IMR-90 (cell line): ENCODE measurements around the gene TCERG1L. TPM values are rescaled to one million over a fixed set of nuclear protein-coding genes. Genes with fewer than 3 reads are reported as not detected.

Source experiments
- ATAC-seq: fragments of 200-7000 bp; cut with Tn5 transposase; 2 replicates; pipeline ENCODE4 v1.9.1; 2020; ENCODE audit warnings: low read depth, mild to moderate bottlenecking, moderate library complexity
- BruUV-seq: library from RNA; stranded (reverse); fragments of 400-500 nt; replicated peaks from 2 replicates; lab custom pipeline; 2021; lab: Mats Ljungman, UMichigan
- CTCF ChIA-PET: fragments of 300-600 bp; formaldehyde crosslinking; extraction: SDS; loops from one replicate; lab custom pipeline; 2021; ENCODE audit warnings: antibody characterized with exemption; lab: Yijun Ruan, JAX
- POLR2A ChIA-PET: fragments of 300-600 bp; sonication (Branson Sonifier 250); formaldehyde crosslinking; loops from one replicate; lab custom pipeline; 2022; ENCODE audit warnings: antibody characterized with exemption; ENCODE audit not compliant: unreplicated experiment; lab: Charles Lee
- DNase-seq: peaks from one replicate; pipeline ENCODE4 v3.0.0; 2013
- H2AFZ ChIP-seq: replicated peaks from 2 replicates; pipeline ENCODE3; 2013; ENCODE audit warnings: low read length, mild to moderate bottlenecking; ENCODE audit not compliant: poor library complexity
- H2AK5ac ChIP-seq: 2 replicates; pipeline ENCODE4 v1.6.1; 2013; ENCODE audit warnings: low read depth, low read length, inconsistent platforms
- H2AK9ac ChIP-seq: replicated peaks from 2 replicates; pipeline ENCODE3; 2013; ENCODE audit warnings: mild to moderate bottlenecking, low read depth, low read length, moderate library complexity; ENCODE audit not compliant: poor library complexity
- H2BK120ac ChIP-seq: 2 replicates; pipeline ENCODE4 v1.6.1; 2013; ENCODE audit warnings: low read depth, low read length, inconsistent platforms
- H2BK15ac ChIP-seq: 3 replicates; pipeline ENCODE4 v1.6.1; 2013; ENCODE audit warnings: low read depth, low read length, inconsistent platforms
- H2BK20ac ChIP-seq: 2 replicates; pipeline ENCODE4 v1.6.1; 2013; ENCODE audit warnings: low read depth, mild to moderate bottlenecking, inconsistent platforms, low read length, moderate library complexity
- H2BK5ac ChIP-seq: 2 replicates; pipeline ENCODE4 v1.6.1; 2013; ENCODE audit warnings: mild to moderate bottlenecking, low read depth, low read length, inconsistent platforms; ENCODE audit not compliant: poor library complexity, severe bottlenecking
- H3K14ac ChIP-seq: replicated peaks from 2 replicates; pipeline ENCODE4 v1.6.1; 2013; ENCODE audit warnings: low read depth, low read length, inconsistent platforms
- H3K18ac ChIP-seq: 2 replicates; pipeline ENCODE4 v1.6.1; 2013; ENCODE audit warnings: low read depth, low read length, control low read depth
- H3K23ac ChIP-seq: 2 replicates; pipeline ENCODE4 v1.6.1; 2013; ENCODE audit warnings: low read depth, low read length, inconsistent platforms
- H3K27ac ChIP-seq: 2 replicates; pipeline ENCODE4 v1.5.1; 2013; ENCODE audit warnings: mild to moderate bottlenecking, control low read depth, low read length; ENCODE audit not compliant: insufficient read depth
- H3K27me3 ChIP-seq: 2 replicates; pipeline ENCODE4 v1.6.1; 2013; ENCODE audit warnings: low read length; ENCODE audit not compliant: control insufficient read depth, insufficient read depth
- H3K36me3 ChIP-seq: 2 replicates; pipeline ENCODE4 v1.6.1; 2013; ENCODE audit warnings: low read length, mixed read lengths; ENCODE audit not compliant: control insufficient read depth, insufficient read depth
- H3K4ac ChIP-seq: 2 replicates; pipeline ENCODE4 v1.6.1; 2013; ENCODE audit warnings: low read depth, low read length, inconsistent platforms
- H3K4me1 ChIP-seq: 2 replicates; pipeline ENCODE4 v1.6.1; 2013; ENCODE audit warnings: low read length, mixed read lengths; ENCODE audit not compliant: control insufficient read depth, insufficient read depth
- H3K4me2 ChIP-seq: 2 replicates; pipeline ENCODE4 v1.6.1; 2013; ENCODE audit warnings: low read depth, mild to moderate bottlenecking, control low read depth, low read length, moderate library complexity
- H3K4me3 ChIP-seq: 2 replicates; pipeline ENCODE4 v1.5.1; 2013; ENCODE audit warnings: low read depth, mild to moderate bottlenecking, control low read depth, low read length, moderate library complexity; ENCODE audit not compliant: insufficient read depth
- H3K56ac ChIP-seq: 2 replicates; pipeline ENCODE4 v1.6.1; 2013; ENCODE audit warnings: low read length, inconsistent platforms; ENCODE audit not compliant: insufficient read depth; ENCODE audit errors: extremely low read depth
- H3K79me1 ChIP-seq, 2 experiments: 2 replicates each; pipeline ENCODE4 v1.6.1; 2013; ENCODE audit warnings: low read length in 2 of 2, inconsistent platforms in 1 of 2, low read depth in 1 of 2
- H3K9ac ChIP-seq: 2 replicates; pipeline ENCODE4 v1.6.1; 2013; ENCODE audit warnings: low read depth, low read length, control low read depth
- H3K9me1 ChIP-seq: 2 replicates; pipeline ENCODE4 v1.6.1; 2013; ENCODE audit warnings: low read length, inconsistent platforms; ENCODE audit not compliant: insufficient read depth
- H3K9me3 ChIP-seq: 2 replicates; pipeline ENCODE4 v1.6.1; 2013; ENCODE audit warnings: low read length; ENCODE audit not compliant: control insufficient read depth, insufficient read depth
- H4K20me1 ChIP-seq: 2 replicates; pipeline ENCODE4 v1.6.1; 2013; ENCODE audit warnings: low read length, inconsistent platforms; ENCODE audit not compliant: insufficient read depth
- H4K5ac ChIP-seq: 2 replicates; pipeline ENCODE4 v1.6.1; 2013; ENCODE audit warnings: mild to moderate bottlenecking, low read depth, low read length, control low read depth
- H4K8ac ChIP-seq, 2 experiments: 2 replicates each; pipeline ENCODE4 v1.6.1; 2013; ENCODE audit warnings: low read depth in 2 of 2, low read length in 2 of 2, control low read depth in 1 of 2, inconsistent platforms in 1 of 2
- H4K91ac ChIP-seq: 2 replicates; pipeline ENCODE4 v1.6.1; 2013; ENCODE audit warnings: low read depth, low read length, inconsistent platforms; ENCODE audit not compliant: insufficient read depth
- CEBPB ChIP-seq: IDR thresholded peaks from 2 replicates; pipeline ENCODE4 v1.6.1; 2012; ENCODE audit warnings: low read depth, low read length, improper control_type of control experiment
- CHD1 ChIP-seq: IDR thresholded peaks from 2 replicates; pipeline ENCODE4 v1.6.1; 2012; ENCODE audit warnings: low read depth, low read length, improper control_type of control experiment
- CTCF ChIP-seq: conservative IDR thresholded peaks from 2 replicates; pipeline ENCODE4 v1.5.1; 2012; ENCODE audit warnings: mild to moderate bottlenecking, low read depth, low read length, improper control_type of control experiment
- FOS ChIP-seq: fragments of 150-350 bp; IDR thresholded peaks from 2 replicates; pipeline ENCODE4 v1.6.1; 2016; ENCODE audit warnings: low read depth, low read length
- MAZ ChIP-seq: IDR thresholded peaks from 2 replicates; pipeline ENCODE4 v1.6.1; 2012; ENCODE audit warnings: low read depth, mild to moderate bottlenecking, low read length, improper control_type of control experiment, moderate library complexity, borderline replicate concordance
- POLR2A ChIP-seq: IDR thresholded peaks from 2 replicates; pipeline ENCODE4 v1.6.1; 2012; ENCODE audit warnings: mild to moderate bottlenecking, low read depth, low read length
- RAD21 ChIP-seq: IDR thresholded peaks from 2 replicates; pipeline ENCODE4 v1.6.1; 2012; ENCODE audit warnings: low read length, improper control_type of control experiment
- RCOR1 ChIP-seq: IDR thresholded peaks from 2 replicates; pipeline ENCODE4 v1.6.1; 2012; ENCODE audit warnings: mild to moderate bottlenecking, low read length, improper control_type of control experiment; ENCODE audit not compliant: insufficient replicate concordance
- SMC3 ChIP-seq: fragments of 150-350 bp; IDR thresholded peaks from 2 replicates; pipeline ENCODE4 v1.6.1; 2016; ENCODE audit warnings: low read depth, mild to moderate bottlenecking, antibody characterized with exemption, low read length, moderate library complexity
- USF2 ChIP-seq: fragments of 150-350 bp; IDR thresholded peaks from 2 replicates; pipeline ENCODE4 v1.6.1; 2017; ENCODE audit warnings: mild to moderate bottlenecking, antibody characterized with exemption, low read length, low read depth
- WGBS, 2 experiments: methylation state at CpG; one replicate each; pipeline versions ENCODE4 v1.1.5 to v1.1.7; 2013; ENCODE audit warnings: missing lambda C conversion rate in 2 of 2; ENCODE audit not compliant: insufficient read length in 1 of 2; ENCODE audit errors: extremely low coverage in 2 of 2; 5-methylcytosine and 5-hydroxymethylcytosine counted together
- dilution Hi-C: fragments of 300-500 bp; cut with HindIII; formaldehyde crosslinking; loops from one replicate; pipeline ENCODE4 v1.14.3; 2018; ENCODE audit warnings: low sequenced_read_pairs; ENCODE audit not compliant: unreplicated experiment
- in situ Hi-C: fragments of 300-500 bp; cut with MboI; formaldehyde crosslinking; loops from 3 replicates; pipeline ENCODE4 v1.14.3; 2019; ENCODE audit warnings: low sequenced_read_pairs, inconsistent platforms, mixed read lengths
- intact Hi-C: fragments of 100-400 bp; cut with micrococcal nuclease; formaldehyde crosslinking; loops from 2 replicates; pipeline ENCODE4 v1.10.0; 2022
- polyA plus RNA-seq, 3 experiments: library from polyadenylated mRNA; depleted of rRNA; stranded (reverse); fragments of >200 nt; gene quantifications; 2 replicates each; pipeline ENCODE4 v1.2.3, GENCODE V29; 2012; ENCODE audit warnings: low replicate concordance in 1 of 3
- total RNA-seq: library from RNA; depleted of rRNA; stranded (reverse); fragments of >200 nt; gene quantifications from 2 replicates; pipeline ENCODE4 v1.2.3, GENCODE V29; 2012

Gene TCERG1L
- total and polyA plus RNA-seq, 2 of the 4 experiments (the other 2 are of a cell fraction), result not detected

DNA sequence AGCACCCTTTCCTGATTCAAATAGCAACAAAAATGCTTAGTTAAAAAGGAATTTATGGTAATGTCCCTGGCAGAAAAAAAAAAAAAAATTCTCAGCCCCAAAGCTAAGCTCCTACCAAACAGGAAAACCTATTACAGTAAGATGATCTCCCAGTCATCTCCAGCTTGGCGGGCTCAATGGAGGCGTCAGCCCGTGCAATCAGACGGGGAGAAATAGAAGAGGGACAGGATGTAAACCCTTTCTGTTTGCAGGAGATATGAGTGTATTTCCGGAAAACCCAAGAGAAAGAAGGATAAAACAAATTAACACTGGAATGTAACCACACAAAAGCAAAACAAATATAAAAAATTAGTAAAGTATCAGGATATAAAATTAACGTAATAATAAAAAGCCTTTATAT, 242.8 kb downstream of the TCERG1L start:
- POLR2A ChIA-PET, result no interaction called here
- CTCF ChIA-PET, result no interaction called here
- DNase-seq (no peak), ATAC-seq (no peak)
- Histone ChIP-seq H4K91ac (no peak overlapping the region), H3K4me1 (no peaks in the 10 kb centered on the region), H2BK5ac (no peak overlapping the region), H3K18ac (no peak overlapping the region), H2AK9ac (no peak overlapping the region), H2BK120ac (no peak overlapping the region), H3K4me3 (no peak overlapping the region), H4K20me1 (no peaks in the 10 kb centered on the region), H2BK15ac (no peak overlapping the region), H3K9ac (no peak overlapping the region), H3K27me3 (no peaks in the 10 kb centered on the region), H3K9me1 (no peaks in the 10 kb centered on the region), H4K8ac (no peak overlapping the region), H3K27ac (no peak overlapping the region), H3K79me1 (no peaks in the 10 kb centered on the region), H3K4ac (no peak overlapping the region), H3K23ac (no peak overlapping the region), H3K9me3 (peaks cover 34% of the 10 kb centered on the region), H2AFZ (no peak overlapping the region), H3K56ac (no peak overlapping the region), H2AK5ac (no peak overlapping the region), H3K4me2 (no peak overlapping the region), H3K14ac (no peak overlapping the region), H3K36me3 (no peaks in the 10 kb centered on the region), H2BK20ac (no peak overlapping the region), H4K5ac (no peak overlapping the region)
- no TSS peak for BruUV-seq
- intact Hi-C loops (no loop called here), in situ Hi-C loops (no loop called here), dilution Hi-C loops (no loop called here)
- WGBS, 2 experiments, result no CpG with 5 or more reads among the region's 6 CpGs
- TF ChIP-seq SMC3, result no peak
- TF ChIP-seq RAD21, result no peak
- no peak for TF ChIP-seq POLR2A
- TF ChIP-seq CTCF, result no peak
- TF ChIP-seq MAZ, result no peak
- no peak for TF ChIP-seq USF2
- TF ChIP-seq CEBPB, result no peak
- no peak for TF ChIP-seq FOS
- TF ChIP-seq CHD1, result no peak
- TF ChIP-seq RCOR1, result no peak
